AML-193 (cell line): ENCODE measurements around the gene ZFYVE19.

ENCODE experiments used
- DNase-seq, 2 experiments: peaks; one replicate each; lab custom pipeline; 2025; lab: John Stamatoyannopoulos, UW

Gene ZFYVE19, protein sequence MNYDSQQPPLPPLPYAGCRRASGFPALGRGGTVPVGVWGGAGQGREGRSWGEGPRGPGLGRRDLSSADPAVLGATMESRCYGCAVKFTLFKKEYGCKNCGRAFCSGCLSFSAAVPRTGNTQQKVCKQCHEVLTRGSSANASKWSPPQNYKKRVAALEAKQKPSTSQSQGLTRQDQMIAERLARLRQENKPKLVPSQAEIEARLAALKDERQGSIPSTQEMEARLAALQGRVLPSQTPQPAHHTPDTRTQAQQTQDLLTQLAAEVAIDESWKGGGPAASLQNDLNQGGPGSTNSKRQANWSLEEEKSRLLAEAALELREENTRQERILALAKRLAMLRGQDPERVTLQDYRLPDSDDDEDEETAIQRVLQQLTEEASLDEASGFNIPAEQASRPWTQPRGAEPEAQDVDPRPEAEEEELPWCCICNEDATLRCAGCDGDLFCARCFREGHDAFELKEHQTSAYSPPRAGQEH

DNA sequence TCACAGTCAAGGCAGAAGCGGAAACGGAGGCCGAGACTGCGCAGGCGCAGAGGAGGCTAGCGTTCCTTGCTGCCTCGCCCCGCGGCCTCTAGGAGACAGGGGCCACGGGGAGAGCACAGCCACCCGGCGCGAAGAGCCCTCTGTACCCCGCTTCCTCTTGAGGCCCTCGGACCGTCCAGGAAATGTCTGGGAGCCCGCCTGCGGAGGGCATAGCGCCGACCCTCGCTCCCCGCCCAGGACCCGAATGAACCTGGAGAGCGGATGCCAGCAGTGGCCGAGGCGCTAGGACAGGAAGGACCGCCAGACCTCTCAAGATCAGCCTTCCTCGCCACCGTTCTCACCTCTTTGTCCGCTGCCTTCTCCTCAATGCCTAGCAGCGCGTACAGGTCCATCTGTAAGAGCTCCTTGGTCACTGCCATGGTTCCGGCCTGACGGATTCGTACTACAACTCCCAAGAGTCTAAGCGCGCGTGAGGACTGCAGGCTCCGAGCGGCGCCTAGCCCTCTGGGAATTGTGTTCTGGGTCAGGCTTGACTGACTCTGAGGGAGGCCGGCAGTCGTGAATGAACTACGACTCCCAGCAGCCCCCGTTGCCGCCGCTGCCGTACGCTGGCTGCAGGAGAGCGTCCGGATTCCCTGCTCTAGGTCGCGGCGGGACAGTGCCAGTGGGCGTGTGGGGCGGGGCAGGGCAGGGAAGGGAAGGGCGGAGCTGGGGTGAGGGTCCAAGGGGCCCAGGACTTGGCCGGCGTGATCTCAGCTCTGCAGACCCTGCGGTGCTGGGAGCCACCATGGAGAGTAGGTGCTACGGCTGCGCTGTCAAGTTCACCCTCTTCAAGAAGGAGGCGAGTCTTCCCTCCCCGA, at the start of gene ZFYVE19, which contains the start of gene DNAJC17:
Gene ZFYVE19, plus strand, starts transcription at position 62 of the 860 bp plus-strand sequence. Its CDS starts 501 bp downstream, at position 563.
Gene DNAJC17, minus strand, starts transcription at position 446 of the 860 bp plus-strand sequence. Its CDS starts 27 bp downstream, at position 419.
- peak; percentile 95 to 97 for DNase-seq

DNA sequence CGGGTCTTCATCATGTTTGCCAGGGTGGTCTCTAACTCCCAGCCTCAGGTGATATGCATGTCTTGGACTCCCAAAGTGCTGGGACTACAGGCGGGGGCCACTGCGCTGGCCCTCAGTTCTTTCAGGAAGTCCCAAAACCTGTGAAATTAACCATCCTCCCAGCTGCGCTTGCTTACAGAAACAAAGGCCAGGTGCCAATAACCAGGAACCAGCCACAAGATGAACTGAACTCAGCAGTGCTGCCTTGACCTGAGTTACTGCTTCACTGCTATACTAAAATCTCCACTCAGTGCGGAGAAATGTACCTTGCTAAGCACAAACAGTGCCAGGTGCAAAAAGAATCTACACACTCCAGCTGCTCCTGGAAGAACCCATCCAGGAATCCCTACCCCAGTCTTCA, 46.9 kb upstream of the ZFYVE19 start:
- DNase-seq = no peak

DNA sequence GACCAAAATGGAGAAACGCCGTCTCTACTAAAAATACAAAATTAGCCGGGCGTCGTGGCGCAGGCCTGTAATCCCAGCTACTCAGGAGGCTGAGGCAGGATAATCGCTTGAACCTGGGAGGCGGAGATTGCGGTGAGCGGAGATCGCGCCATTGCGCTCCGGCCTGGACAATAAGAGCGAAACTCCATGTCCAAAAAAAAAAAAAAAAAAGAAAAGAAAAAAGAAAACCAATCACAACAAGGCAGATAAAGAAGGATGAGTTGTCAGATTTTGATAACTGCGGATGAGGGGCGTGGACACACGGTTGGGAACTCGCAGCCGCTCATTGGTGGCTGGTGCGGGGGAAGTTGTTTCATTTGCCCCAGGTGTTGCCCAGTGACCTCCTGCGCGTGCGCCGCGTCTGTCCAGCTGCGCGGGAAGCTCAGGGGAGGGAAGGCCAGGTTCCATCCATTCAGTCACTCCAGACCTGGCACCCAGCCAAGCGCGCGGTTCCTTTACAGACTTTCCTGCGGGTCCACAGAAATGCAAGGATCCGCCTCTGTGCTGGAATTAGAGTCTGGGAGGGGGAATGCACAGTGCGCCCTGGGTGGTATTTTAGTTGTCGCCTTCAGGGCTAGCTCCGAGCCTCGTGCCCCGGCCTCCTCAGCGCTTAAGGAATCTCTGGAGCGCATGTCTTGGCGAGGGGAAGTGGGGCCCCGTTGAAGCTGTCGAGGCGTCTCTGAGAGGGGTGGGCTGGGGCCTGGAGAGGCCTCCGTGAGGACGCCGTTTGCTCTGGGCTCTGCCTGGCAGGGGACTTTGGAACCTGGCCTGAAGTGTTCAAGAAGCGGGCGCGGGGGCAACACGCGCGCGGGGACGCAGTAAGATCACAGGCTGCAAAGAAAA, 43.7 kb upstream of the ZFYVE19 start:
- DNase-seq = no peak

DNA sequence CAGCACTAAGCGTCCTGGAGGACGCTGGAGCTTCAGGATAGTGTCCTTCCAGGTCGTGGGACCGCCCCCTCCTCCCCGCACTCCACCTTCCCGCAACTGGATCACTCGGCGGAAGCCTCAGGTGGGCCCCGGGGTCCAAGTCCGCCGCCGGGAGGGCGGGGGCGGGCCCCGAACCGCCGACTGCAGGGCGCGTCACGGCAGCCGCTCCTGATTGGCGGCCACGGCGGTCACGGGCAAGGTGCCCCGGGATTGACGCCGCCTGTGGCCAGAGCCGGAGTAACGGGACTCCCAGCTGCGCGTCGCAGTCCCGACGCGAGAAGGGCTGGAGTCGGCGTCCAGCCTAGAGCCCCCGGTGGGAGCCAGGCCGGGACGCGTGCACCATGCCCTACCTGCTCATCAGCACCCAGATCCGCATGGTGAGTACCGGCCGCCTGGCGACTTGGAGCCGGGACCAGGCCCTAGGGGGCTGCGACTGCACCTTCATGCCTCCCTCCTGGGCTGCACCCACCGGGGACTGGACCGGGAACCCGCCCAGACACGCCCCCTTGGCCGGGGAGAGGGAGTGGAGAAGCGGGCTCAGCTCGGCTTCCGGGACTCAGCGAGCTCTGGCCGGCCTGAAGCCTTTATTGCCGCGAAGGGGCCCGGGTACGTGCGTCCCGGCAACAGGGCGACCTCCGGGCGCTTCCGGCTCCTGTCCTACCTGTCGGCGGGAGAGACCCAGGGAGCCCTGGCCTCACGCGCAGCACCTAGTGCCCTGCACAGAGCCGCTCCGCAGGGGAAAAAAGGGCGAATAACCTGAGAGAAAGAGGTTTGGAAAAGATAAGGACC, 42.9 kb upstream of the ZFYVE19 start, which contains the start of gene GCHFR:
Gene GCHFR, plus strand, starts transcription at position 268 of the 828 bp plus-strand sequence. Its CDS starts 113 bp downstream, at position 381.
- no peak for DNase-seq

DNA sequence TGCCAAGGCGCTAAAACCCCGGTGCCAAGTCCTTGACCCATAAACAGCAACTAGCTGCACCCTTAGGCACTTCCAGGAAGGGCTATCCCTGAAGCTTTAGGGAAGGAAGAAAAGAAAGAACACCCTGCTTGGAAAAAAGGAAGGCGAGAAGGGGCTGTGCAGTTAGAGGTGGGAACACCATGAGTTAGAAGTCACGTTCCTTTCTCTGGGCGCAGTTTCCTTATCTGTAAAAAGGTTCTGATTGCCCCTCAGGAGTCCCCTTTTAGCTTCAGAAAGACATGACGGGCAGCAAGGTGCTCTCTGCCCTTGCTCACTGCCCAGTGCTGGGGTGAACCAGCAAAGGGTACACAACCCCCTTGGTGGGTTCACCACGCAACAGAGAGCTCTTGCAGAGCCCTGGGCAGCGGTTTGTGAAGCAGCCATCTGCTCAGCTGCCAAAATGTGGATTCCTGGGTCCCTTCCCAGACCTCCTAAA, 42.2 kb upstream of the ZFYVE19 start:
- DNase-seq = no peak

DNA sequence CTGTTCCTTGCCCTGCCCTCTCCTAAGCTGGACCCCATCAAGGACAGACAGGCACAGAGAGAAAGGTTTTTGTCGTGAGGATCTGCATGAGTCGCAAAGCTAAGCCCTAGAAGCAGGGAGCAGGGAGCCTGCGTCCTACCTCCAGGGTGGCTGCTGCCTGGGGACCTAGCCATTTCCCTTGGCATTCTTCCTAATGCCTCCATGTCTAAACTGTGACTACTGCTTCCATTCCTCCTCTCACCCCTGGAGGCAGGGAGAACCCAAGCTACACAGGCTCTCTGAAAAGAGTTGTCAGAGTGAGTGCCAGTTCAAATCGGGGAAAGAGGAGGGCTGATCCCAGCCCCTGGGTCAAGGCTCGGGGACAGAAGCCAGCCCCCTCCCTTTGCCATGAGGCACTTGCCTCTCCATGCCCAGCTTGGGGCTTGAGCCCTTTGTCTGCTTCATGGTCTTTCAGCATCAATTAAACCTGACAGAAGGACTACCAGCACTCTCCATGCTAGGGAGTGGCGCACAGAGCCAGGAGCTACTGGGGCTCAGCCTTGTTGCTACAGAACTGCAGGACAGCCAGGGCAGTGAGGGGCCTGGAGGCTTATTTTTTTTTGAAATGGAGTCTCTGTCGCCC, 40.6 kb upstream of the ZFYVE19 start:
- no peak for DNase-seq

DNA sequence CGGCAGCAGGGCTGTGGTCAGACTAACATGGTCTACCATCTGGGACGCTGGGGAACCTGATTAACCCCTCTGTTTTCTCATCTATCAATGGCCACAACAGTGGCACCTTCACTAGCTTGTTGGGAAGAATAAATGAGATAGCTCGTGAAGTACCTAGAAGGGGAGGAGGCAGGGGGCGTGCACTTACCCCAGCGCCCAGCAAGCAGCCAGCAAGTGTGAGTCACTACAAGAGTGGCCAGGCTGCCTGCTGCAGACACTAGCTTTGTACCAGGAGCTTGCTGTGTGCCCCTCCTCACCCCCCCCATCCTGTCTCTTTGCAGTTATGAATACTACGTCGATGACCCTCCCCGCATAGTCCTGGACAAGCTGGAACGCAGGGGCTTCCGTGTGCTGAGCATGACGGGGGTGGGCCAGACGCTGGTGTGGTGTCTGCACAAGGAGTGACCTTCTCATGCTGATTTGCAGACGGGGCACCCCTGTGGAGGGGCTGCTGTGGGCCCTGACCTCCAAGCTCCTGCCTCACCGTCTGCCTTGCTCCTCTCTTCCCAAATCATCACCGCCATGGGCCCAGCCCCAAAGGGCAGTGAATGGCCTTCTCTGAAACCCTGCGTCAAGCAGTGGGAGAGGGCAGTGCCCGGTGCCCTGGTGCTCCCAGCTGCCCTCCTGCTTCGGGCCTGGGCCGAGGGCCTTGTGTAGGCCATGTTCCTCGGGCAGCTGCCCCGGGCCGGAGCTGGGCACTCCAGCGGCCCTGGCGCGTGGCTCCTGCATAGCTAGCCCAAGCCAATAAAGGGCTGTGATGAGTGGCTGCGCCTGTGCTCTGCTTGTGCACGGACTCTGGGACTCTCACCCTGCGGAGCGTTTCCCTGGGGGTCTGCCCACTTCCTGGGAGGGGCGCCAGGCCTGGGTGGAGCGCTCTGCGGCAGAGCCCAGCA, 39.7 kb upstream of the ZFYVE19 start:
- DNase-seq = no peak

DNA sequence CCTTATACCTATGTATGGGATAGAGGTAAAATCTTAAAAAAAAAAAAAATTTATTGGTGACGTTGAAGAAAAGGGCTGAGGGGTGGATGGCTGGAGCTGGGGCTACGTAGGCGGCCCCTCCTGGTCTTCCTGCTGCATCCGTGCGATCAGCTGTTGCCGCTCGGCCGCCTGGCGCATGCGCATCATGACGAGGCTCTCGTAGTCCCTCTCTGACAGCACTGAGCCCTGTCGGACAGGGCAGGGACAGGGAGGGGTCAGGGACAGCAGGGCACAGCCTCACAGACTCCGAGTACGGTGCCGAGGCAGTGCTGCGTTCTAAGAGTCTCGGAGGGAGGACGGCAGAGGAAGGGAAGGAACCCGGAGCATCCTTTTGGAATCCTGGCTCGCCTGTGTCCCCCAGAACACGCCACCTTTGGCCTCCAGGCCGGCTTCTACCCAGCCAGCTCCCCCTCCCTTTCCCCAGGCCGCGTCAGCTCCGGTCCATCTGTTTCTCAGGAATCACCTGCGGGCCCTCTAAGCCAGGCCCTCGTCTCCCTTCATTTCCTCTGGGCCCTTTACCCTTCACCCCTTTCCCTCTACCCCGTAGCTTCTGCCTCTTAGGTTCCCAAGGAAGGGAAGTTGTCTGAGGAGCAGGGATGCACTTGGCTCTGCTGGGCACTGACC, 38.9 kb upstream of the ZFYVE19 start:
- DNase-seq = no peak

DNA sequence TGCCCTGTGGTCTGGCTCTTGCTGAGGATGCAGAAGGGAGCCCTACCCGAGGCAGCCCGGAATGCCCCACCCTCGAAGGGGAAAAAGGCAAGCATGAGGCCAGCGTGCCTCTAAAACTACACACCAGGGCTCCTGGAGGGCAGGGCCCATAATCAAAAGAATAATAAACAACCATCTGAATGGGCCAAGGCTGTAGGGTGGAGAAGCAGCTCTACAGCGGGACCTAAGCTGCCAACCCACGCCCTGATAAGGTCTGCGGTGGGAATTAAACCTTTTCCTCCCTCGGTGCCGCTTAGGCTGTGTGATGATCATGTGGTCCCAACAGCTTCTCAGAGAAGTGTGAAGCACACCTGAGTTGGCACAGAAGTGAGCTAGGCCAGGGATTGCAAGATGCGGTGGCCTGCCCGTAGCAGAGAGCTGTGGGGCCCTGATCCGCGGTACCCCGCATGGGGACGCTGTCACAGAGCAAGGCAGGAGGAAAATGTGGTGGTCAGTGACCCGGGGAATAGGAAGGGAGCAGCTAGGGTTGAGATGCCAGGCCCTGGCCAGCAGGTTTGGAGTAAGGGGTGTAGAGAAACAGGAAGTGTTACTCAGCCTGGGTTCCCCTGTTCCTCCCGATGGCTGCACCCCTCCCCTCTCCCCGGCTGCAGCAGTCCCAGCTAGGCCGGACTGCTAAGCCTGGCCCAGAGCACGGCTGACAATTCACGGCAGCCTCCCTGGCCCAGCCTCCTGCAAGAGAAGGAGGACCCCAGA, 38.2 kb upstream of the ZFYVE19 start:
- no peak for DNase-seq

DNA sequence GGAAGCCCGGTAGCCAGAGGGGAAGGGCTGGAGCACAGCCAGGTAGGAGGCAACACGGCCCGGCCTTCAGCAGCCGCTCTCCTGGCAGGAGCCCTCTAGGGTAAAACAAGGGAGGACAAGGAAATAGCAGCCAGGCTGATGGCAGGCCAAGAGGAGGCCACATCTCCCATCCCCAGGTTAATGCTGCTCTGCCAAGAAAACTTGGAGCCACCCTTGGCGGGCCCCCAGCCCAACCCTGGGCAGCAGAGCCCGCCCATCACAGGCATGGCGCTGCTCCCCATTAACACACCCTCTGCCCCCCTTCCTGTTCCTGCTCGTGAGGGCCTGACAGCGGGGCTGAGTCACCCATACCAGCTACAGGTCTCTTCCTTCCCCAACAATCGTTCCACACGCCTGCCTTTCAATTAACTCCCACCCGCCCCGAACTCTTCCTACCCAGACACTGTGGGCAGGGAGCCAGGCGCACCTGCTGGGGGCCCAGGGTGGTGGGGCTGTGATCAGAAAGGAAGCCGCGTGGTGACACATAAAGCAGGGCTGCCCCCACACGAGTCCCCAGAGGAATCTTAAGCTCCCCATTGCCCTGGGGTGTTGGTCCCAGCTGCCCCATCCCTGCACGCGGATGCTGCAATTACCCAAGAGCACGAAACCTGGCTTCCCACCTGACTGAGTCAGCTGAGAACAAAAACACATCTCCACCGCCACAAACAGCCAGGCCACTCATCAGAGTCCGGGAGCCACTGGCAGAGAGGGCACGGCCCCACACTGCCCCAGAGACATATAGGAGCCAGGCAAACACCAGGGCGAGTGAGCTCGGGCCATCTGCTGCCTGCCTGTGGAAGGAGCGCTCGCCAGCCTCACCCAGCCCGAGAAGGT, 37.4 kb upstream of the ZFYVE19 start, which contains the start of gene C15orf62:
Gene C15orf62, plus strand, starts transcription at position 707 of the 873 bp plus-strand sequence. CDS start 516 bp downstream, outside the sequence.
- DNase-seq = no peak

DNA sequence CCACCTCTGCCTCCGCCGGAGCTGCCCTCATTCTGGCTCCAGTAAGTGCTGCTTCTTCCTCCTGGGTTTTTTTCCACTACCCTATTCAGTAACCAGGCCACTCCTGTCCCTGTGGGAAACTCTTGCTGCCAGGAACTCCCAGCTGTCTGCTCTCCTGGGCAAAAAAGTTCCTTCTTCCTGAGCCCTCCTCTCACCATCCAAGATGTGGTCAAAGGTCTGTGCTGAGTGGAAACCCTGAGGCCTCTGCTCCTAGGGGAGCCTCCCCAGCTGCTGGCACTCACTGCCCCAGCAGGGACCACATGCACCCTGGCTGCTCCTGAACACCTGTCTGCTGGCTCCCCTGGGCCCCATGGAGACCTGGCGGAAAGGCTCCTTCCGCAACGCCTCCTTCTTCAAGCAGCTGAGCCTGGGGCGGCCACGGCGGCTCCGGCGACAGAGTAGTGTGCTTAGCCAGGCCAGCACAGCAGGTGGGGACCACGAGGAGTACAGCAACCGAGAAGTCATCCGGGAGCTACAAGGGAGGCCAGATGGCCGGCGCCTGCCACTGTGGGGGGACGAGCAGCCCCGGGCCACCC, 36.7 kb upstream of the ZFYVE19 start:
- no peak for DNase-seq

DNA sequence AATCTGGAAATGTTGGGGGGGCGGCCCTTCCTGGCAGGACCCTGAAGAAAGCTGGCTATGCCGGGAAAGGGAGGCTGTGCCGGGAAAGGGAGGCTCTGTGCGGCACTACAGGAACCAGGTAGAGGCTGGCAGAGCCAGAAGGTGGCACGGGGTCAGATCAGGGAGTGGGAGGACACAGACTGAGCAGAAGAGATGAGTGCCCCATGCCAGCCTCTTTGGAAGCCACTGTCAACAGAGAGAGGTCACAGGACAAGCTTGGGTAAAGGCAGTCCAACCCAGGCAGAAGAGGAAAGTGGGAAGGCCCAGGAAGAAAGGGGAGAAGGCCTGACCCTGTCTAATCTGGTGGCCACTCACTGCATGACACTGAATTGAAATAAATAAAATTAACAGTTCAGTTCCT, 35.6 kb upstream of the ZFYVE19 start:
- DNase-seq = no peak

DNA sequence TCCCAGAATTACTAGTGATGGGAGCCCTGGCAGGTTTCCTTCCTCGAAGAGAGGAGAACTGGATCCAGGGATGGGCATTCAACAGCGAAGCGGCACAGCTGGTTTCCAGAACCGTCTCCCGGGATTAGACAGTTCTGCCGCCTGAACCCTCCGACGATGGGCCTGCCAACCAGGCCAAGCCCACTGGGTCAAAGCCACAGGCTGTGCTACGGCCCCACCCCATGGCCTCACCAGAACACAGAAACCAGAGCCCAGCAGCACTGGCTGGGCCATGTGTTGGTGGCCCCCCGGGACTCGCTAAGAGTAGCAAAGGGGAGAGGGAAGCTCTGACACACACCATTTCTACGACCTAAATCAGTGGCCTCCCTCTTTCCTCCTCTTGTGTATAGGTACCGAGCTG, 34.9 kb upstream of the ZFYVE19 start:
- DNase-seq = no peak

DNA sequence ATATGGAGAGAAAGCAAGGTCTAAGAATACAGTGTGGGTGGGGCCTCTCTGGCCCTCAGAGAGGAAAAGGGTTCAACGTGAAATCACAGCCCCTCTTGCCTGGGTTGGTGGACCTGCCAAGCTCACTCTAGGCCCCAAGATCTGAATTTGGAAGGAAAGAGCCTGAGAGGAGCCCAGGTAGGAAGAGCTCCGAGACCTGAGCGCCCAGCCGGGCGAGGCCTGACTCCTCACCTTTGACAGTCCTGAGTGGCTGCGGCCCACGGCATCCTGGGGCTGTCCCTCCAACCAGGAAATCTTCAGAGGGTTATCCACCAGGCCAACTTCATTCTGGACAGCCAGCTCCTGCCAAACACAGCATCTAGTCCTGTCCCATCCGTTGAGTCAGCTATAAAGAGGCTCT, 33.4 kb upstream of the ZFYVE19 start:
- no peak for DNase-seq

DNA sequence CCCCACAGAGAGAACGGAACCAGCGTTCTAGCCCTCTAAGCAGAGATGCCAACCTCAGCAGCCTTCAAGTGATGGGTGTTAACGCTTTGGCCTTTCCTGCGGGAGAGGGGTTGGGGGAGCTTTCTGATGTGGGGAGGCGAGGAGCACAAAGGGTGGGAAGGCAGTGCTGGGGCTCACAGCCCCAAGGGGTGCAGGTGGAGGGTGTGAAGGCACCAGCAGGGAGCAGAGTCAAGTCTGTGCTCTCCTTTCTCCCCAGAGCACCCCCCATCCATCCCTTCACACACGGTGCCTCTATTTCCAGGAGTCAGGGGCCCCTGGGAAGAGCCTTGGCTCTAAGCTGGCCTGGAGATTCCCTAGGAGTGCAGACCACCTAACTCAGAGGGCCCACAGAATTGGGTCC, 33.0 kb upstream of the ZFYVE19 start:
- DNase-seq = no peak

DNA sequence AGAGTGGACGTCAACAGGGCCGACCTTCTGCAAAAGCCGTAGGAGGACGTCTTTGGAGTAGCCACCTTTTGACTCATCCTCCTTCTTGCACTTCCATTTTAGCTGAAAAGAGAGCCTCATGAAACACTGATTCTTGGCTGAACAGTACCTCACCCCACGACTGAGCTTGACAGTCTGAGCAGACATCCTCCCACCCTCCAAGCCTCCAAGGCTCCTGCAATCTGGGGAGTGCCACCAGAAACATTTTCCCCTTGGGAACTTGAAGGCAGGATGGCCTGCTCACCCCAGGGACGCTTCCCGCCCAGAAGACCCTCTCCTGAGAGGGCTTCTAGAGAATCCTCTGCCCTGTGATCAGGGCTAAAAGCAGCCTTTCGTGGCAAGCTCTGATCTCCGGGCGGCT, 31.9 kb upstream of the ZFYVE19 start:
- no peak for DNase-seq
